ENCODE measurements around the gene FAM163B. TPM values are rescaled to one million over a fixed set of nuclear protein-coding genes. Genes with fewer than 3 reads are reported as not detected.

FAM163B gene
- polyA plus RNA-seq, 1 of the 3 experiments (the other 2 are of a cell fraction) = 0.05 TPM

- H3K27me3 ChIP-seq (ENCODE audit: insufficient read depth) = peaks cover 37% of the 10 kb centered on the region
- H3K4me1 ChIP-seq (ENCODE audit: control insufficient read depth in 1 of 2, insufficient read depth in 2 of 2, low read depth in 1 of 2, low read length in 1 of 2) = peaks cover 0 to 69% of the 10 kb centered on the region in 2 experiments; a peak in 2 of 4 replicates
- CTCF ChIA-PET = interaction anchor here (0.7 to 2.6 kb wide), 9 partner anchors 8 to 112 kb away, joined by 3 to 13 read pairs (median 4); partner anchors contain the start of gene ADAMTSL2
- no peaks in the 10 kb centered on the region for H3F3A ChIP-seq (replicated peaks; ENCODE audit: insufficient read depth)
- H3K9ac ChIP-seq = no peak overlapping the region
- 42% methylated on average over 14 of the region's 24 CpGs for WGBS (ENCODE audit: low lambda C conversion rate)
- H3K79me2 ChIP-seq (ENCODE audit: insufficient read depth) = no peaks in the 10 kb centered on the region
- no peak for DNase-seq
- H2AFZ ChIP-seq (ENCODE audit: low read depth) = no peak overlapping the region
- H3K4me2 ChIP-seq = no peak overlapping the region
- peaks cover 0 to 4% of the 10 kb centered on the region in 2 experiments for H3K36me3 ChIP-seq (replicated peaks in 1 of 2; ENCODE audit: control insufficient read depth in 1 of 2, insufficient read depth in 2 of 2, low read length in 1 of 2)
- TF ChIP-seq MAX (IDR thresholded peaks at IDR 0.05; ENCODE audit: low read depth) (no peak), GATA2 (CRISPR knock-in tag; IDR thresholded peaks at IDR 0.05) (0 out of 2 replicates have a peak, but pooled peaks have one; percentile 0)
- H3K9me3 ChIP-seq = no peaks in the 10 kb centered on the region
- H3K27ac ChIP-seq (ENCODE audit: low read depth in 2 of 2, low read length in 1 of 2) = peak overlapping the region in 1 of 2 experiments; percentile 100; a peak in 2 of 4 replicates
- no peaks in the 10 kb centered on the region for H4K20me1 ChIP-seq (ENCODE audit: insufficient read depth)
- H3K9me2 ChIP-seq = no peaks in the 10 kb centered on the region
- POLR2A ChIA-PET = interaction anchor here (0.7 to 16.4 kb wide), 7 partner anchors 9 to 128 kb away, joined by 3 to 261 read pairs (median 47); partner anchors contain the start of genes ADAMTSL2 and FAM163B
- no peak overlapping the region for H3K4me3 ChIP-seq (ENCODE audit: low read depth in 2 of 2, low read length in 1 of 2)
Measured at GRCh38 chr9:133634081-133634691, 25.0 kb upstream of the FAM163B start.

GRCh38 chr9:133633681-133634080, 24.5 kb upstream of the FAM163B start:
- H3K9me3 ChIP-seq = no peaks in the 10 kb centered on the region
- no peak for DNase-seq
- ChIA-PET POLR2A (interaction anchor here (0.7 to 16.4 kb wide), 9 partner anchors 9 to 128 kb away, joined by 3 to 261 read pairs (median 5); partner anchors contain the start of genes ADAMTSL2 and FAM163B), CTCF (interaction anchor here (0.7 to 2.6 kb wide), 11 partner anchors 9 to 109 kb away, joined by 3 to 13 read pairs (median 5); partner anchors contain the start of genes ADAMTSL2 and FAM163B)
- H3K9me2 ChIP-seq = no peaks in the 10 kb centered on the region
- WGBS (ENCODE audit: low lambda C conversion rate) = 51% methylated on average over 8 of the region's 8 CpGs
- peaks cover 34% of the 10 kb centered on the region for H3K27me3 ChIP-seq (ENCODE audit: insufficient read depth)
- no peak overlapping the region for H3K9ac ChIP-seq
- H3K4me2 ChIP-seq = no peak overlapping the region
- H2AFZ ChIP-seq (ENCODE audit: low read depth) = no peak overlapping the region
- no peak for TF ChIP-seq TAF1 (IDR thresholded peaks at IDR 0.05; ENCODE audit: borderline replicate concordance, low read depth, low read length)
- TF ChIP-seq MEF2A (IDR thresholded peaks at IDR 0.05; ENCODE audit: borderline replicate concordance, low read depth) = no peak
- TF ChIP-seq ELF1 (IDR thresholded peaks at IDR 0.05) = no peak
- TF ChIP-seq USF2 (IDR thresholded peaks at IDR 0.05; ENCODE audit: borderline replicate concordance, low read depth, low read length) = no peak
- no peak for TF ChIP-seq FOXJ3 (CRISPR knock-in tag; IDR thresholded peaks at IDR 0.05)
- TF ChIP-seq YY1 (IDR thresholded peaks at IDR 0.05; ENCODE audit: low read depth) = no peak
- TF ChIP-seq GATA2 (CRISPR knock-in tag; IDR thresholded peaks at IDR 0.05) = peak; percentile 45; the same call in 1 of the 2 replicates
- peak overlapping the region in 1 of 2 experiments; percentile 100; a peak in 2 of 4 replicates for H3K27ac ChIP-seq (ENCODE audit: low read depth in 2 of 2, low read length in 1 of 2)
- no peaks in the 10 kb centered on the region for H4K20me1 ChIP-seq (ENCODE audit: insufficient read depth)
- H3K36me3 ChIP-seq (replicated peaks in 1 of 2; ENCODE audit: control insufficient read depth in 1 of 2, insufficient read depth in 2 of 2, low read length in 1 of 2) = peaks cover 0 to 4% of the 10 kb centered on the region in 2 experiments
- no peaks in the 10 kb centered on the region for H3F3A ChIP-seq (replicated peaks; ENCODE audit: insufficient read depth)
- no peak overlapping the region for H3K4me3 ChIP-seq (ENCODE audit: low read depth in 2 of 2, low read length in 1 of 2)
- no peaks in the 10 kb centered on the region for H3K79me2 ChIP-seq (ENCODE audit: insufficient read depth)
- peaks cover 0 to 70% of the 10 kb centered on the region in 2 experiments; a peak in 2 of 4 replicates for H3K4me1 ChIP-seq (ENCODE audit: control insufficient read depth in 1 of 2, insufficient read depth in 2 of 2, low read depth in 1 of 2, low read length in 1 of 2)

All from SK-N-SH (cell line).